ENCODE measurements around the gene CRACR2B. TPM values are rescaled to one million over a fixed set of nuclear protein-coding genes. Genes with fewer than 3 reads are reported as not detected.

Gene CRACR2B
- total and polyA plus RNA-seq, 2 of the 13 experiments (the other 11 are each of a cell fraction or from before 2014, with no cell fraction given): 14.9 to 21.0 TPM

GRCh38 chr11:838441-839279 lies 10.9 kb downstream of the CRACR2B start (continued):
- no peak for TF ChIP-seq ZNF124 (CRISPR knock-in tag; IDR thresholded peaks at IDR 0.05)
- peak; percentile 50; the same call in 1 of the 2 replicates for TF ChIP-seq PPARG (CRISPR knock-in tag; conservative IDR thresholded peaks at IDR 0.05)
- peak; percentile 57; the same call in 1 of the 2 replicates for TF ChIP-seq SMAD9 (CRISPR knock-in tag; IDR thresholded peaks at IDR 0.05)
- TF ChIP-seq MAFK (conservative IDR thresholded peaks at IDR 0.05 in 1 of 2, IDR thresholded peaks at IDR 0.05 in 1 of 2; ENCODE audit: low read length in 2 of 2): no peak
- TF ChIP-seq NFRKB (IDR thresholded peaks at IDR 0.05): no peak
- TF ChIP-seq ZNF235 (CRISPR knock-in tag; IDR thresholded peaks at IDR 0.05; ENCODE audit: borderline replicate concordance): no peak
- no peak for TF ChIP-seq XBP1 (CRISPR knock-in tag; IDR thresholded peaks at IDR 0.05)
- TF ChIP-seq ZNF660 (CRISPR knock-in tag; IDR thresholded peaks at IDR 0.05; ENCODE audit: borderline replicate concordance, low read depth): no peak
- no peak for TF ChIP-seq BRCA1 (CRISPR knock-in tag; IDR thresholded peaks at IDR 0.05)
- TF ChIP-seq ZSCAN9 (CRISPR knock-in tag; IDR thresholded peaks at IDR 0.05; ENCODE audit: borderline replicate concordance): 0 out of 2 replicates have a peak, but pooled peaks have one; percentile 74
- no peak for TF ChIP-seq ZHX2 (IDR thresholded peaks at IDR 0.05; ENCODE audit: low read depth)
- no peak for TF ChIP-seq ZHX2 (CRISPR knock-in tag; IDR thresholded peaks at IDR 0.05; ENCODE audit: borderline replicate concordance)
- TF ChIP-seq KMT2A (CRISPR knock-in tag; IDR thresholded peaks at IDR 0.05): peak; percentile 55; the same call in 1 of the 2 replicates
- peak; percentile 81 for TF ChIP-seq SRSF1 (optimal IDR thresholded peaks at IDR 0.05; ENCODE audit: low read depth, low read length)
- no peak for TF ChIP-seq ZNF782 (CRISPR knock-in tag; IDR thresholded peaks at IDR 0.05; ENCODE audit: borderline replicate concordance)
- TF ChIP-seq ZNF224 (CRISPR knock-in tag; IDR thresholded peaks at IDR 0.05): 0 out of 2 replicates have a peak, but pooled peaks have one; percentile 29
- 0 out of 2 replicates have a peak, but pooled peaks have one; percentile 39 for TF ChIP-seq SMAD3 (CRISPR knock-in tag; IDR thresholded peaks at IDR 0.05)
- no peak for TF ChIP-seq HNF1B (CRISPR knock-in tag; IDR thresholded peaks at IDR 0.05)
- no peak for TF ChIP-seq ZKSCAN8 (CRISPR knock-in tag; IDR thresholded peaks at IDR 0.05; ENCODE audit: borderline replicate concordance)
- no peak for TF ChIP-seq SNRNP70 (IDR thresholded peaks at IDR 0.05; ENCODE audit: low read depth, low read length)
- 0 out of 2 replicates have a peak, but pooled peaks have one; percentile 12 for TF ChIP-seq ZNF121 (CRISPR knock-in tag; IDR thresholded peaks at IDR 0.05)

All from HepG2 (cell line).